Calu3 (cell line): ENCODE measurements around the gene ZNF107. TPM values are rescaled to one million over a fixed set of nuclear protein-coding genes. Genes with fewer than 3 reads are reported as not detected.

ENCODE experiments used
- BruUV-seq: library from RNA; stranded (reverse); fragments of 400-500 nt; replicated peaks from 2 replicates; lab custom pipeline; 2021; lab: Mats Ljungman, UMichigan
- CTCF ChIA-PET: fragments of 300-600 bp; sonication (Branson Sonifier 250); formaldehyde crosslinking; loops from one replicate; lab custom pipeline; 2022; ENCODE audit warnings: antibody characterized with exemption; lab: Charles Lee
- DNase-seq: peaks from one replicate; pipeline ENCODE4 v3.0.0; 2022
- H3K27ac Mint-ChIP-seq: one replicate; pipeline ENCODE4 v1.8.0; 2022; ENCODE audit warnings: mixed read lengths; ENCODE audit not compliant: unreplicated experiment
- H3K27me3 Mint-ChIP-seq: one replicate; pipeline ENCODE4 v1.8.0; 2022; ENCODE audit warnings: mixed read lengths; ENCODE audit not compliant: unreplicated experiment
- H3K36me3 Mint-ChIP-seq: one replicate; pipeline ENCODE4 v1.8.0; 2022; ENCODE audit warnings: mild to moderate bottlenecking, moderate library complexity, mixed read lengths; ENCODE audit not compliant: insufficient read depth, unreplicated experiment
- H3K4me1 Mint-ChIP-seq: one replicate; pipeline ENCODE4 v1.8.0; 2022; ENCODE audit warnings: mild to moderate bottlenecking, low read depth, mixed read lengths; ENCODE audit not compliant: unreplicated experiment
- H3K4me3 Mint-ChIP-seq: one replicate; pipeline ENCODE4 v1.8.0; 2022; ENCODE audit warnings: mild to moderate bottlenecking, low read depth, moderate library complexity, mixed read lengths; ENCODE audit not compliant: unreplicated experiment
- H3K9me3 Mint-ChIP-seq: one replicate; pipeline ENCODE4 v1.8.0; 2022; ENCODE audit warnings: low read depth, mixed read lengths; ENCODE audit not compliant: unreplicated experiment
- CTCF ChIP-seq: fragments of 200-600 bp; IDR thresholded peaks from one replicate; pipeline ENCODE4 v1.8.0; 2022; ENCODE audit warnings: antibody characterized with exemption; ENCODE audit not compliant: unreplicated experiment
- intact Hi-C: fragments of 100-400 bp; cut with micrococcal nuclease; formaldehyde crosslinking; loops from one replicate; pipeline ENCODE4 v1.10.0; 2022; ENCODE audit not compliant: unreplicated experiment
- total RNA-seq: library from RNA; stranded (reverse); gene quantifications from 2 replicates; pipeline ENCODE4 v1.2.3, GENCODE V29; 2022

The ZNF107 gene
- total RNA-seq, 1 experiment from 2014 or later = 7.7 TPM

DNA sequence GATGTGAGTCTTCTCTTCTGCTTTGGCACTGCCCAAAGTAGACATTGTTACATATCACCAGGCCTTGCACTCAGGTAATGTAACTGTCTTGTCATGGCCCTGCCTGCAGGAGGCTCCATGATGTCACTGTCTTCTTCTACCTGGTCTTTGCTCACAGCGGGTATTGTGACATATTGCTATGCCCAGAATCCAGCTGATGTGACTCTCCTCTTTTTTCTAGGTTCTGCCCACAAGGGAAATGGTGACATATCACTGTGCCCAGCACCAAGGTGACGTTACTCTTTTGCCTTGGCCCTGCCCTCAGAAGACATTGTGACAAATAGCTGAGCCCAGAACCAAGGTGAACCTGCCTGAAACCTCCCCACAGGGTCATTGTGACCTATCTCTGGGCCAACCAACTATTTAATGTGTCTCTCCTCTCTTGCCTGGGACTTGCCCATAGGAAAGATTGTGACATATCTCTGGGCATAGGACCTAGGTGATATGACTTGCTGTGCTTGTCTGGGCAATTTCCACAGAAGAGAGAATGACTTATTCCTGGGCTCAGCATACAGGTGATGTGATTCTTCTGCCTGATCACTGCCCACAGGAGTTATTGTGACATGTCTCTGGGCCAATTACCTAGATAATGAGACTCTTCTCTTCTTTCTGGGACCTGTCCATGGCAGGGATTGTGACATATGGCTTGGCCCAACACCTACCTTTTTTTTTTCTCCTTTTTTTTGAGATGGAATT is 26.5 kb upstream of the ZNF107 start:
- BruUV-seq = no TSS peak
- Mint-ChIP-seq H3K36me3 (no peaks in the 10 kb centered on the region), H3K27ac (no peak overlapping the region), H3K4me1 (no peaks in the 10 kb centered on the region), H3K9me3 (peaks cover 24% of the 10 kb centered on the region), H3K4me3 (no peak overlapping the region), H3K27me3 (no peaks in the 10 kb centered on the region)
- CTCF ChIA-PET = no interaction called here
- DNase-seq = no peak
- no peak for TF ChIP-seq CTCF
- intact Hi-C loops = no loop called here

DNA sequence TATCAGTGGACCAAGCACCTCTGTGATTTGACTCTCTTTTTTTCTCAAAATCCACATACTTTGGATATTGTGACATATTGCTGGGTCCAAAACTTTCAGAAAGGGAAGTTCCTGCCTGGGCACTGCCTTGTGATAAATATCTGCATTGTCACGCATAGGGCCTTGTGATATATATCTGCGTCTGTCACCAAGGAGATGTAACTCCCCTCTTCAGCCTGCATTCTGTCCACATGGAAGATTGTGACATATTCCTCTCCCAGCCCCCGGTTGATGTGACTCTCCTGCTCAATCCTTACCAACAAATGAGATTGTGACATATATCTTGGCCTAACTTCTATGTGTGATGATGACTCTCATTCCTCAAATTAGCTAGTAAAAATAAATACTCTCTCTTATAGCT is 25.4 kb upstream of the ZNF107 start:
- no peaks in the 10 kb centered on the region for H3K36me3 Mint-ChIP-seq
- CTCF ChIA-PET = no interaction called here
- intact Hi-C loops = no loop called here
- no peak for TF ChIP-seq CTCF
- BruUV-seq = no TSS peak
- DNase-seq = no peak
- H3K4me1 Mint-ChIP-seq = no peaks in the 10 kb centered on the region
- H3K27me3 Mint-ChIP-seq = no peaks in the 10 kb centered on the region
- no peak overlapping the region for H3K4me3 Mint-ChIP-seq
- no peak overlapping the region for H3K27ac Mint-ChIP-seq
- H3K9me3 Mint-ChIP-seq = peaks cover 24% of the 10 kb centered on the region

DNA sequence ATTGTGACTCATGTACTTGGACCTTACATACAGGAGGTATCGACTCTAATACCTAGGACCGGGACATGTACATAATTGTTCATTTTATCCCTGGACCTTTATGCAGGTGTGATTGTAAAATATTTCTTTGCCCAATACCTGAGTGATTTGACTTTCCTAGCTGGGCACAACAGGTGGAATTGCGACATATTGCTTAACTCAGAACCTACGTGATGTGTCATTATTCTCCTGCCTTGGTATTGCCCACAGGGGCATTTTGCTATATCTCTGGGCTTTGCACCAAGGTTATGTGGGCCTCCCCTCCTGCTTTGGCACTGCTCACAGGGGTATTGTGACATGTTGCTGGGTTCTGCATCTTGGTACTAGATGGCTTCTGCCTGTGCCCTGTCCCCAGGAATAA is 23.9 kb upstream of the ZNF107 start:
- BruUV-seq = no TSS peak
- no peak for TF ChIP-seq CTCF
- intact Hi-C loops = no loop called here
- Mint-ChIP-seq H3K27me3 (no peaks in the 10 kb centered on the region), H3K27ac (no peak overlapping the region), H3K4me3 (no peak overlapping the region), H3K9me3 (peaks cover 20% of the 10 kb centered on the region), H3K36me3 (no peaks in the 10 kb centered on the region), H3K4me1 (no peaks in the 10 kb centered on the region)
- CTCF ChIA-PET = no interaction called here
- no peak for DNase-seq

- Mint-ChIP-seq H3K27ac (no peak overlapping the region), H3K9me3 (peaks cover 12% of the 10 kb centered on the region), H3K27me3 (no peaks in the 10 kb centered on the region), H3K4me1 (no peaks in the 10 kb centered on the region), H3K4me3 (no peak overlapping the region), H3K36me3 (no peaks in the 10 kb centered on the region)
- CTCF ChIA-PET = no interaction called here
- TF ChIP-seq CTCF = no peak
- intact Hi-C loops = no loop called here
- no peak for DNase-seq
- BruUV-seq = no TSS peak
These were observed 23.1 kb upstream of the ZNF107 start for GRCh38 chr7:64642875-64643274.
